GM12878 (cell line): ENCODE results near the gene PRDM16.

Experiments
- CEBPB ChIP-seq, 2 experiments: fragments of 150-350 bp in 1 of 2; IDR thresholded peaks; 2 replicates each; pipeline ENCODE4 v1.6.1; 2012 to 2014; ENCODE audit warnings: low read depth in 2 of 2, low read length in 2 of 2, borderline replicate concordance in 1 of 2, inconsistent platforms in 1 of 2
- CTCF ChIP-seq, 3 experiments: IDR thresholded peaks in 2 of 3; conservative IDR thresholded peaks in 1 of 3; 2 replicates each; pipeline ENCODE4 v1.5.1; 2011; ENCODE audit warnings: low read depth in 3 of 3, low read length in 3 of 3, mild to moderate bottlenecking in 3 of 3, control low read depth in 2 of 3, moderate library complexity in 2 of 3, inconsistent platforms in 1 of 3, mixed read lengths in 1 of 3; ENCODE audit not compliant: control insufficient read depth in 2 of 3, insufficient read depth in 1 of 3; ENCODE audit errors: extremely low read depth in 1 of 3
- FOXM1 ChIP-seq: IDR thresholded peaks from 2 replicates; pipeline ENCODE4 v1.6.1; 2012; ENCODE audit warnings: low read depth, mild to moderate bottlenecking, inconsistent platforms, low read length, moderate library complexity
- POU2F2 ChIP-seq: IDR thresholded peaks from 3 replicates; pipeline ENCODE4 v1.6.1; 2011; ENCODE audit warnings: low read depth, mild to moderate bottlenecking, low read length, borderline replicate concordance
- ZBTB33 ChIP-seq: fragments of 450-650 bp; IDR thresholded peaks from 2 replicates; pipeline ENCODE4 v1.6.1; 2017; ENCODE audit warnings: mild to moderate bottlenecking
- ZBTB4 ChIP-seq: fragments of 450-650 bp; formaldehyde crosslinking; IDR thresholded peaks from 2 replicates; pipeline ENCODE4 v1.4.0; 2022; ENCODE audit warnings: mild to moderate bottlenecking, moderate library complexity

- TF ChIP-seq FOXM1: no peak
- TF ChIP-seq ZBTB4 (CRISPR knock-in tag): no peak
- no peak for TF ChIP-seq CTCF (IDR thresholded peaks at IDR 0.05 in 2 of 3, conservative IDR thresholded peaks at IDR 0.05 in 1 of 3; ENCODE audit: control insufficient read depth in 2 of 3, extremely low read depth in 1 of 3, insufficient read depth in 1 of 3, low read depth in 3 of 3, low read length in 3 of 3)
- no peak for TF ChIP-seq CEBPB (IDR thresholded peaks at IDR 0.05; ENCODE audit: borderline replicate concordance in 1 of 2, low read depth in 2 of 2, low read length in 2 of 2)
- TF ChIP-seq POU2F2: no peak
- no peak for TF ChIP-seq ZBTB33
Observed at GRCh38 chr1:3160647-3161145, 91.7 kb downstream of the PRDM16 start.
